Ovary (tissue), 9 donors: ENCODE data around the gene NRGN. TPM values are rescaled to one million over a fixed set of nuclear protein-coding genes. Genes with fewer than 3 reads are reported as not detected.
"Not testable (repeated sequence)": the region's sequence is repeated elsewhere in the genome, so short reads cannot be mapped to it uniquely, and the experiment has no call there.

Experiments used
- DNase-seq, 5 donors: peaks; one replicate each; pipeline ENCODE4 v3.0.0-alpha.2; 2019 to 2020
- H3K27ac ChIP-seq, 2 donors: fragments of 200-600 bp; one replicate each; pipeline versions ENCODE4 v1.5.1 to v1.8.0; 2019 to 2022
- H3K27me3 ChIP-seq: fragments of 200-600 bp; one replicate; pipeline ENCODE4 v1.8.0; 2022
- H3K36me3 ChIP-seq: fragments of 200-600 bp; sonication (generic); one replicate; pipeline ENCODE4 v1.5.1; 2019
- H3K4me1 ChIP-seq: one replicate; pipeline ENCODE4 v1.8.1; 2013; ENCODE audit warnings: mild to moderate bottlenecking, moderate library complexity; ENCODE audit not compliant: insufficient read depth
- H3K4me3 ChIP-seq: fragments of 200-600 bp; sonication (generic); one replicate; pipeline ENCODE4 v1.5.1; 2017
- H3K9me3 ChIP-seq, 2 donors: fragments of 200-600 bp in 1 of 2; sonication (generic) in 1 of 2; one replicate each; pipeline versions ENCODE4 v1.5.1 to v1.8.1; 2013 to 2019; ENCODE audit warnings: mild to moderate bottlenecking in 1 of 2, moderate library complexity in 1 of 2
- CTCF ChIP-seq, 3 donors: fragments of 450-650 bp in 2 of 3; fragments of 200-600 bp in 1 of 3; IDR thresholded peaks; one replicate each; pipeline versions ENCODE4 v1.5.1 to v1.8.0; 2016 to 2022; ENCODE audit warnings: antibody characterized with exemption in 3 of 3, mild to moderate bottlenecking in 1 of 3
- EP300 ChIP-seq: sonication (generic); formaldehyde crosslinking; IDR thresholded peaks from one replicate; pipeline ENCODE4 v1.6.1; 2017; ENCODE audit warnings: antibody characterized with exemption
- POLR2A ChIP-seq: fragments of 450-650 bp; IDR thresholded peaks from one replicate; pipeline ENCODE4 v1.6.1; 2017; ENCODE audit warnings: antibody characterized with exemption, mild to moderate bottlenecking, moderate library complexity
- WGBS, 3 donors: extraction: QIAGEN DNeasy Blood & Tissue Kit in 1 of 3; methylation state at CpG; one replicate each; pipeline versions ENCODE4 v1.1.5 to v1.1.7; 2013 to 2017; 5-methylcytosine and 5-hydroxymethylcytosine counted together
- intact Hi-C, 4 donors: fragments of 100-400 bp; cut with DNase I; formaldehyde crosslinking; loops; one replicate each; pipeline versions ENCODE4 v1.11.0 to v1.15.1; 2022 to 2023
- polyA plus RNA-seq, 2 donors: library from polyadenylated mRNA; stranded (reverse); fragments of 200-250 nt in 1 of 2; fragments of 350-450 nt in 1 of 2; fragmentation: Illumina TruSeq in 1 of 2; extraction: RNeasy Lipid Tissue Mini Kit (QIAGEN cat#74804) in 1 of 2; gene quantifications; one replicate each; pipeline ENCODE4 v1.2.3, GENCODE V29; 2013 to 2014
- total RNA-seq, 7 donors: library from RNA; depleted of rRNA in 2 of 7; stranded (reverse); fragments of >200 nt in 2 of 7; fragmentation: NEBNext Ultra II Directional in 3 of 7; extraction: Animal tissue kit (Norgen Biotek cat#: 25700) in 3 of 7; gene quantifications; one replicate each; pipeline versions ENCODE4 v1.1.0 to v1.2.4, GENCODE V29; 2016 to 2023
- donor health status: DM: no; HTN: no; CAD: no; lungs with moderate emphysema.
- donor health status: DM: no; HTN: no; CAD: no.
- donor health status: Bipolar disorder and iron deficiency.
- donor health status: DM: yes; HTN: yes; CAD: no.
- donor health status: DM: no; HTN: no; CAD: no.
- donor health status: DM: yes; HTN: yes; CAD: no.

NRGN gene
- total and polyA plus RNA-seq, 9 donors, result 1.1 to 7.0 (median 4.2) TPM; not detected in 1

DNA sequence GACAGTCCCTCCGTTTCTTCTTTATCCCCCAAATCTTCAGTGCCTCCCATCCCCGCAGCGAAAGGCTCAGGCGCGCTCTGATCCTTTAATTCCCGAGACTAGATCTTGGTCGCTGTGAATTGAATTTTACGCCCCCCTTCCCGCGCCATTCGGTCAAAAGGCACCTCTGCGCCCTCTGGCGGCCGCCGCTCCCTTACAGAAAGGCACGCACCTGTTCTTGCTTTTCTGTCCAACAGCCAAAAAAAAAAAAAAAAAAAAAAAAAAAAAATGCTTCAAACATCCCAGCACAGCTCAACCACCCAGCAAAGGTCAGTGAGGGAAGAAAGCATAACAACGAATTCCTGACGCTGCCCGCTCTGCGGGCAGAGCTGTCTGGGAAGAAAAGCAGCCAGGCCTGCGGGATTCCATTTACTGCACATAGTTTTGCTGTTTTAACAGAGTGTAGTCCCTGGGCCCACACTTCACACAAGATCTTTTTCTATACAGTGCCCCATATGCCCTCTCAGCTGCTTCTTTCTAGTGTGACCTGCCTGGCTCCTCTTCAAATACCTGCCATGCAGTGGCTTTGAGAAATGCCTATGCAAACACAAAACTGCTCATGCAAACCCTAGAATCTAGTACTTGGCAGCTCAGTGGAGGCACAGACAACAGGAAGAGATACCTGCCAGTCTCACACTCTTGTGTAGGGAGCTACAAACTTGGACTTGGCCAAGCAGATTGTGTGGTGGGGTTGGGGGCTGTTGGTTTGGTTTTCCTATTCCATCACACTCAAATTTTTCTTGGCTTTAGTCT lies 23.6 kb downstream of the NRGN start:
- H3K36me3 ChIP-seq, result no peaks in the 10 kb centered on the region
- peak overlapping the region; percentile 41 for H3K4me3 ChIP-seq
- DNase-seq, result peak; percentile 77 to 91 (median 86)
- peaks cover 4% of the 10 kb centered on the region for H3K4me1 ChIP-seq
- intact Hi-C loops, result loop anchor here in 3 of 4 donors (2.0 to 10.0 kb wide), 5 partner anchors 74 to 96 kb away; partner anchors contain the start of genes SIAE (in 1 of the 3) and SPA17 (in 1 of the 3)
- peaks cover 7% of the 10 kb centered on the region for H3K27me3 ChIP-seq
- H3K9me3 ChIP-seq, result no peaks in the 10 kb centered on the region
- TF ChIP-seq EP300 (no peak), CTCF (IDR thresholded peaks at IDR 0.05) (peak; percentile 38 to 43 (median 40))
- H3K27ac ChIP-seq, result no peak overlapping the region
- WGBS, 3 donors, result 3 to 6% (median 4%) methylated on average over 21 of the region's 21 CpGs

DNA sequence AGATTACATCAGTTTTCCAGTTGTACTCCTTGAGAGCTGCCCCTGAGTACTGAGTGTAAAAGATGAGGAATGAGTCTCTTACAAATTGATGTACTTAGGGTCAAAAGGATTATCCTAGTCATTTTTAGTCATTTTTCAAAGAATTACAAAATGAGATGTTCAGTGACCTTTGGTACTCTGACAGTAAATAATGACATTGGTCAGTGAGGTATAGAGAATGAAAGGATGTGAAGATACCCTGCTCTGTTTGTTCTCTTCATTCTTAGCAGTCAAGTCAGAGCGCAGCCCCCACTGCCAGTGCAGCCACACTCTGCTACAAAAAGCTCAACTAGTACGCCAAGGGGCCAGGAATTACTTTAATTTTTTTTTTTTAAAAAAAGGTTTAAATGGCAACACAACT lies 26.4 kb downstream of the NRGN start:
- H3K4me3 ChIP-seq, result no peak overlapping the region
- no peak overlapping the region for H3K27ac ChIP-seq
- H3K4me1 ChIP-seq, result no peaks in the 10 kb centered on the region
- no peak for TF ChIP-seq POLR2A
- TF ChIP-seq EP300, result no peak
- no peak for TF ChIP-seq CTCF (IDR thresholded peaks at IDR 0.05)
- DNase-seq, result no peak
- WGBS, 3 donors, result 96 to 98% (median 97%) methylated on average over 2 of the region's 2 CpGs
- intact Hi-C loops, result loop anchor here in 1 of 4 donors (10.0 kb wide), 1 partner anchor 79 kb away; no protein-coding TSS in a partner anchor
- no peaks in the 10 kb centered on the region for H3K27me3 ChIP-seq
- H3K9me3 ChIP-seq, result no peaks in the 10 kb centered on the region
- no peaks in the 10 kb centered on the region for H3K36me3 ChIP-seq

- Histone ChIP-seq H3K4me1 (no peaks in the 10 kb centered on the region), H3K9me3 (no peaks in the 10 kb centered on the region), H3K36me3 (no peaks in the 10 kb centered on the region), H3K27me3 (no peaks in the 10 kb centered on the region), H3K27ac (no peak overlapping the region), H3K4me3 (no peak overlapping the region)
- intact Hi-C loops, result loop anchor here in 1 of 4 donors (10.0 kb wide), 1 partner anchor 76 kb away; no protein-coding TSS in a partner anchor
- DNase-seq, result no peak
- TF ChIP-seq CTCF (IDR thresholded peaks at IDR 0.05) (no peak), EP300 (no peak), POLR2A (no peak)
- 85 to 88% (median 87%) methylated on average over 8 of the region's 8 CpGs for WGBS, 3 donors
These were observed 29.2 kb downstream of the NRGN start for GRCh38 chr11:124768914-124769313.

DNA sequence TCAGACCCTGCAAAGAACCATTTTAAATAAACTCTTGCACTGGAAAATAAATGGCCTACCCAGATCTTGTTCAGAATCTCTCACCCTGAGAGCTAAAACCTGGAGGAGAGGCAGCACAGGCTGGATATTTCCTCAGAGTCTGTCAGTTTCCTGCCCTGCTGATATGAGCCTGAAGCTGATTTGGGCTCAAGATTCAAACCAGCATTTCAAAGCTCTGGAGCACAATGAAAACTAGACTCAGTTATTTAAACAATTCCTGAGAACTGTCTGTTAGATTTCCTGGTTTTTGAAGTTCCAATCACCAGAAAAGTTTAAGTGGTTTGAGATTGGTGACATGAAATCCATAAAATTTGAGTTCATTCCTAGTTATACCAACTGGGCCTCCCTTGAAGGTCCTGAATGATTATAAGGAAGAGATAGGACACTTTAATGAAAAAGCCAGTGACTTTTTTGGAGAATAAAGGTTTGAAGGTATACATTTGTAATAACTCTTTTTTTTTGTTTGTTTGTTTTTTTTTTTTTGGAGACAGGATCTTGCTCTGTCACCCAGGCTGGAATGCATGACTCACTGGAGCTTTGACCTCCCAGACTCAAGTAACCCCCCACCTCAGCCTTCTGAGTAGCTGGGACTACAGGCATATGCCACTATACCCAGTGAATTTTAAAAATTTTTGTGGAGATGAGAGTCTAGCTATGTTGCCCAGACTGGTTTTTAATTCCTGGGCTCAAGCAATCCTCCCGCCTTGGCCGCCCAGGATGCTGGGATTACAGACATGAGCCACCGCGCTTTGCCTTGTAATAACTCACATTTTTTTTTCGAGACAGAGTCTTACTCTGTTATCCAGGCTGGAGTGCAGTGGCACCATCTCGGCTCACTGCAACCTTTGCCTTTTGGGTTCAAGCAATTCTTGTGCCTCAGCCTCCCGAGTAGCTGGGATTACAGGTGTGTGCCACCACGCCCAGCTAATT lies 30.3 kb downstream of the NRGN start:
- no peaks in the 10 kb centered on the region for H3K4me1 ChIP-seq
- intact Hi-C loops, result loop anchor here in 1 of 4 donors (10.0 kb wide), 1 partner anchor 75 kb away; no protein-coding TSS in a partner anchor
- no peaks in the 10 kb centered on the region for H3K27me3 ChIP-seq
- no peaks in the 10 kb centered on the region for H3K9me3 ChIP-seq
- H3K27ac ChIP-seq, result no peak overlapping the region
- 97 to 98% (median 97%) methylated on average over 8 of the region's 8 CpGs for WGBS, 3 donors
- no peaks in the 10 kb centered on the region for H3K36me3 ChIP-seq
- no peak overlapping the region for H3K4me3 ChIP-seq
- TF ChIP-seq CTCF (IDR thresholded peaks at IDR 0.05) (no peak), EP300 (no peak), POLR2A (no peak)
- DNase-seq, result no peak

DNA sequence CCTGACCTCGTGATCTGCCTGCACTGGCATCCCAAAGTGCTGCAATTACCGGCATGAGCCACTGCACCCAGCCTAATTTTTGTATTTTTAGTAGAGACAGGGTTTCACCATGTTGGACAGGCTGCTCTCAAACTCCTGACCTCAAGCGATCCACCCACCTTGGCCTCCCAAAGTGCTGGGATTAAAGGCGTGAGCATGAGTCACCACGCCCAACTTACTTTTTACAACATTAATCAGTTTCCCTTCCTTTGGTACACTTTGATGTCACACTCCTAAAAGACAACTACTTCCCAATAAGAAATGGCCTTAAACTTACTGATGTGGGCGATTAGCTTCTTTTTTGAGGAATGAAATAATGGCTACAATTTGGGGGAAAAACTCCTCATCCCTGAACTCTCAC lies 31.2 kb downstream of the NRGN start:
- H3K27ac ChIP-seq, intact Hi-C loops: not testable (repeated sequence)

More for the DNA sequence above, 31.2 kb downstream of the NRGN start:
- not testable (repeated sequence) for DNase-seq, H3K9me3 ChIP-seq, H3K4me1 ChIP-seq, H3K4me3 ChIP-seq, H3K36me3 ChIP-seq, H3K27me3 ChIP-seq
- WGBS, 3 donors, result 95 to 97% (median 95%) methylated on average over 6 of the region's 6 CpGs
